ENCODE measurements around the gene SLC29A4. TPM values are rescaled to one million over a fixed set of nuclear protein-coding genes. Genes with fewer than 3 reads are reported as not detected.

SLC29A4 gene
- total and polyA plus RNA-seq, 12 donors, result 0.69 to 22.0 (median 3.5) TPM

- H3K36me3 ChIP-seq (replicated peaks in 1 of 2), result no peaks in the 10 kb centered on the region
- no peak for DNase-seq
- H3K4me3 ChIP-seq, result peak overlapping the region in 1 of 4 donors; percentile 23
- H3K27me3 ChIP-seq, result no peaks in the 10 kb centered on the region
- H3K9me3 ChIP-seq (replicated peaks in 1 of 3), result no peaks in the 10 kb centered on the region
- intact Hi-C loops (cut with DNase I), result no loop called here
- no peak for TF ChIP-seq POLR2A (IDR thresholded peaks at IDR 0.05)
- no peak for TF ChIP-seq CTCF (IDR thresholded peaks at IDR 0.05)
- H3K27ac ChIP-seq, result no peak overlapping the region
- 15 to 63% (median 20%) methylated on average over 12 to 47 of the region's 48 CpGs for WGBS, 4 donors
- no peaks in the 10 kb centered on the region for H3K4me1 ChIP-seq (replicated peaks in 1 of 2)
Measured at GRCh38 chr7:5296611-5297226, 14.0 kb downstream of the SLC29A4 start.

GRCh38 chr7:5300366-5300765 is 17.6 kb downstream of the SLC29A4 start:
- intact Hi-C loops (cut with DNase I), result no loop called here
- H3K27ac ChIP-seq, result no peak overlapping the region
- no peaks in the 10 kb centered on the region for H3K27me3 ChIP-seq
- no peaks in the 10 kb centered on the region for H3K4me1 ChIP-seq (replicated peaks in 1 of 2)
- 88 to 95% (median 91%) methylated on average over 12 to 24 of the region's 24 CpGs for WGBS, 4 donors
- H3K36me3 ChIP-seq (replicated peaks in 1 of 2), result no peaks in the 10 kb centered on the region
- H3K4me3 ChIP-seq, result no peak overlapping the region
- no peak for DNase-seq
- H3K9me3 ChIP-seq (replicated peaks in 1 of 3), result no peaks in the 10 kb centered on the region
- TF ChIP-seq CTCF (IDR thresholded peaks at IDR 0.05) (no peak), POLR2A (IDR thresholded peaks at IDR 0.05) (no peak)

DNA sequence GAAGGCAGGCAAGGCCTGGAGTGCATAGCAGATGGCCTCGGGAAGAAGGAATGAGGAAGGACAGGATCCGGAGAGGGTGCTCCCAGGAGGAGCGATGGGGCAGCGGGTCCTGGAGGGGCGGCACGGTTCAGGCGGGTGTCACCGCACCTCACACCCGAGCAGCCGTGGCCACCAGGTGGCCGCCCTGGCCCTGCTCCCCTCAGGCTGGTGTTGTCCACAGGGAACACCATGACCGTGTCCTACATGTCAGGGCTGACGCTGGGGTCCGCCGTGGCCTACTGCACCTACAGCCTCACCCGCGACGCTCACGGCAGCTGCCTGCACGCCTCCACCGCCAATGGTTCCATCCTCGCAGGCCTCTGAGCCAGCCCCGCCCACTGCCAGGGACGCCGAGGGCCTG is 19.8 kb downstream of the SLC29A4 start:
- 78 to 90% (median 80%) methylated on average over 10 to 25 of the region's 25 CpGs for WGBS, 4 donors
- Histone ChIP-seq H3K9me3 (replicated peaks in 1 of 3) (no peaks in the 10 kb centered on the region), H3K4me3 (no peak overlapping the region), H3K4me1 (replicated peaks in 1 of 2) (no peaks in the 10 kb centered on the region), H3K36me3 (replicated peaks in 1 of 2) (peaks cover 0 to 5% of the 10 kb centered on the region in 2 donors), H3K27ac (no peak overlapping the region), H3K27me3 (no peaks in the 10 kb centered on the region)
- no peak for TF ChIP-seq CTCF (IDR thresholded peaks at IDR 0.05)
- no peak for DNase-seq
- intact Hi-C loops (cut with DNase I), result no loop called here

DNA sequence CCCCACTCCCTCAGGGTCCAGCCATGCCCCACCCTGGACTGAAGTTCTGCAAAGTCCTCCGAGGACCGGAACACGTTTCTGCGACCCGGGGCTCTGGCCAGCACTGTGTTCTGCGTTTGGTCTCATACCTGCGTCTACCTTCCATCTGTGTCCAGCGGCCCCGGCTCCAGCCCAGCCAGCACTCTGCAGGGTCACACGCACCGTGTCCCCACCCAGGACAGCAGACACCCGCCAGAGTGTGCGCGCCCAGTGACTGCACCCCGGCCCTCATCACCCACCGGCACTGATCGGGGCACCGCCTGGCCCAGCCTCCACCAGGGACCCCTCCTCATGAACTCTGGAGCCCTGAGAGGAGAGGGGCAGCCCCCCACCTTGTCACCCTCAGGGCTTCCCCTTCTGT is 20.3 kb downstream of the SLC29A4 start:
- TF ChIP-seq CTCF (IDR thresholded peaks at IDR 0.05) (no peak), POLR2A (IDR thresholded peaks at IDR 0.05) (no peak)
- no peaks in the 10 kb centered on the region for H3K9me3 ChIP-seq (replicated peaks in 1 of 3)
- H3K4me3 ChIP-seq, result no peak overlapping the region
- 84 to 89% (median 86%) methylated on average over 10 to 18 of the region's 18 CpGs for WGBS, 4 donors
- no peaks in the 10 kb centered on the region for H3K4me1 ChIP-seq (replicated peaks in 1 of 2)
- intact Hi-C loops (cut with DNase I), result no loop called here
- no peaks in the 10 kb centered on the region for H3K27me3 ChIP-seq
- H3K27ac ChIP-seq, result no peak overlapping the region
- no peak for DNase-seq
- H3K36me3 ChIP-seq (replicated peaks in 1 of 2), result peaks cover 0 to 10% of the 10 kb centered on the region in 2 donors

Data from adrenal gland (tissue), 12 donors.